GM19468 (cell line): ENCODE data around the gene AMDHD1.

ENCODE experiments used
- ATAC-seq: cut with Tn5 transposase; IDR thresholded peaks from one replicate; pipeline ENCODE4 v1.9.1; 2021; ENCODE audit warnings: mild to moderate bottlenecking, moderate library complexity, moderate number of reproducible peaks; ENCODE audit not compliant: unreplicated experiment; ENCODE audit errors: extremely low read depth

AMDHD1 gene

DNA sequence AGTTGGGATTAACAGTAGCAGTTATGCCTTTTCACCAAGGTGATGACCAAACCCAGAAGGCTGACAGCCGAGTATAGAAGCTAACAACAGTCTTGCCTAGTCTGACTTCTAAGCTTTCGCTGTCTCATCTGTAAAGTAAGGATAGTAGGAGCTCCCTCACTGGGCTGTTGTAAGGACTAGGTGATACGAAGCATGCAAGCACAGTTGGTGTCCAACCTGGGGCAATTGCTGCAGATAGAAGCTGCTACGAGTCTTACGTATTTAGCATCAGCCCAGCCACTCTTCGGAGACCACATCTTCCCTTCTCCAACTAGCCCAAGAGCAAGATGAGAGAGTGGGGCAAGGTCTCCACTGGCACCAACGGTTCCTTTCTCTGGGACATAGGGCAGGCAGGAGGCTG lies 47.0 kb downstream of the AMDHD1 start:
- no peak for ATAC-seq

- no peak for ATAC-seq
Measured at GRCh38 chr12:95993907-95994306, 50.8 kb downstream of the AMDHD1 start.

DNA sequence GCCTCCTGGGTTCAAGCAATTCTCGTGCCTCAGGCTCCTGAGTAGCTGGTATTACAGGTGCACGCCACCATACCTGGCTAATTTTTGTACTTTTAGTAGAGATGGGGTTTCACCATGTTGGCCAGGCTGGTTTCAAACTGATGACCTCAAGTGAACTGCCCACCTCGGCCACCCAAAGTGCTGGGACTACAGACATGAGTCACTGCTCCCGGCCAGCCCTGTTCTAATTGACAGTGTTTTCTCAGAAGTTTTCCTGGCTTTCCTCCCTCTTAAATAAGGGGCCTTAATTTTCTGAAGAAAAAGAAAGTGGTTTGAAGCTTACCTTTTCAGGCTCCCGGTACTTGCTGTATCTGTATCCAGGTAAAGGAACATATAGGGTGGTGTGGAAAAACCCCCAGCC lies 51.3 kb downstream of the AMDHD1 start:
- ATAC-seq = no peak

DNA sequence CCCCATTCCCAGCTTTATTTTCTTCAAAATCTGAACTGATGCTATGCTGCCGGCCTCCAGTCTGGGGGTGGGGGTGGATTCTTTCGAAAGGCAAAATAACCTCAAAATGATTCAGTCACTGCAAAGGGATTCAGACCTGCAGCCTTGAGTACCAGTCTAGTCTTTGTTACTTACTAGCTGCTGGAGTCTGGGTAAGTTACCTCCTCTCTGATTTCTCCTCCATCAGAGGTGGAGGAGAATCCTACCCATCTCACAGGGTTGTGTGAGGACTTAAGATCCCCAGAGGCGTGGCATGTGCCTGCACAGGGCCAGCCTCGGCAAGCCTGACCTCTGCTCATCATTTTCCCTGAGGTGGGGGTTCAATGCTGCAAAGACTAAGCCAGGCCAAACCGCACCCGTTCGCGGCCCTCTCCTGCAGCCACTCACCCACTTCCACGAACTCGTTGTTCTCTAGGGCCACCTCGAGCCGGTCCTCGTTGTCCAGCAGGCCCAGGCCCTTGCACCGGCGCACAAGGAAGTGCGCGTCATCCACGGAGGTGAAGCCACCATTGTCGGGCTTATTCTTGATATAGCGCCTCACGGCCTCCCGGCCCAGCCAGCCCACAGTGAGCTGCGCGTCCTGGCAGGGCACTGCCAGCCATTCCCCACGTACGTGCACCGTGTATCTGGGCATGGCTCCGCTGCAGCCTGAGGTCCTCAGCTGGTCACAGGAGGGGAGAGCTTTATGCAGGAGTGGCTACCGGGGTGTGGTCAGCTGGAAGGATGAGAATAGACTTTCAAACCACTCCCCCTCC lies 52.3 kb downstream of the AMDHD1 start:
- no peak for ATAC-seq

GRCh38 chr12:95996034-95996658 lies 53.0 kb downstream of the AMDHD1 start, which contains the start of gene HAL:
HAL (minus strand) TSS chr12:95996344; CDS start chr12:95995910, 434 bp downstream.
- ATAC-seq = no peak

- ATAC-seq = no peak
Measured at GRCh38 chr12:95997276-95997675, 54.1 kb downstream of the AMDHD1 start.

DNA sequence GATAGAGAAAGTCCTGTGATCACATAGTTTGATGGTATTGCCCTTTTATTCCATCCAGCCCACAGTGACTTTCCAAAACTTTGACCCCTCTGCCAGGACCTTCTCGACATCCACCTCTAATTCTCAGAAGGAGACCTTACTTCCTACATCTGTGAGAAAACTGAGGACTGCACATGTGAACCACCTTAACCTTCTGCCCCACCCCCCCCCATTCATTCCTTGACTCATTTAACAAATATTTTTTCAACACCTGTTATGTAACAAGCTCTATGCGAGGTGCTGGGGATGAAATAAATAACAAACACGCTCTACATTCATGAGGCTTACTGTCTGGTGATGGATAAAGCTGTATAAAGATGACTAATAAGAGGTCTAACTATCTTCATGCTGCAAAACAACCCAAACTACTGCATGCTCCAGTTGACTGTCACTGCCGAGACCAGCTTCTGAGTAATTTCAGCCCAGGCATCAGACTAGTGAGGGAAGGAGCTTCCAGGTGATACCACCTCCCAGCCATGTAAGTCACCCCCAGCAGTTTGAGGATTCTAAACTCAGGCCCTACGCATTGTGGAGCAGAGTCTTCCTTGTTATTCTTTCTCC lies 54.9 kb downstream of the AMDHD1 start:
- no peak for ATAC-seq

- ATAC-seq = peak; percentile 90
Measured at GRCh38 chr12:95998611-95999286, 55.6 kb downstream of the AMDHD1 start.

- no peak for ATAC-seq
Measured at GRCh38 chr12:95999484-95999883, 56.4 kb downstream of the AMDHD1 start.

GRCh38 chr12:96000858-96001257 lies 57.7 kb downstream of the AMDHD1 start:
- no peak for ATAC-seq

DNA sequence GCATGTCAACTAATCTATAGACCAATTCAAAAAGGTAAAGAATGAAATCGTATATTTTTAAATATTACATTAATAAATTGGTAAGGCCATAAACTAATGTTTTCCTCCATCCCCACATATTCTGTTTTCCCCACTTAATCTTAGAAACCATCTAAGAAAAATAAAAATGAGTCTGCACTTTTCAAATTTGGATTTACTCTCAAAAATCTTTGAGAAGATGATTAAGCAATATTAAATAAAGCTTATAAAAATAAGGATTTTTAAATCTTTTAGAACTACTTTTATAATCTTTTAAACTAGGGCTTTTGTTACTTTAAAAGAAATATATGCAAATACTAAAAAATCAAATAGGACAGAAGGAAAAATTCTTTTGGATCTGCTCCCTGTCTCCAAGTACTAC lies 63.6 kb downstream of the AMDHD1 start:
- no peak for ATAC-seq

DNA sequence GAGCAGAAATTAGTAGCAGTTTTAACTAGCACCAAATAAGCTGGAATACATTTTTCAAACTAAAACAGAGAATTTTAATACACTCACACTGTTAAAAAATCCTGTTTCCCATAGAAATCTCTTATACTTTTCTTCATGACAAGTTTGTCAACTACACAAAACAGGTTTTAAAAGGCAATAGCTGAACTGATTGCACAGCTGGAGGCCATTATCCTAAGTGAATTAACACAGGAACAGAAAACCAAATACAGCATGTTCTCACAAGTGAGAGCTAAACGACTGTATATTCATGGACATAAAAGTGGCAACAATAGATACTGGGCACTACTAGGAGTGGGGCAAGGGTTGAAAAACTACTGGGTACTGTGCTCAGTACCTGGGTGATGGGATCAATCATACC lies 64.6 kb downstream of the AMDHD1 start:
- ATAC-seq = no peak

GRCh38 chr12:96014943-96015599 lies 71.9 kb downstream of the AMDHD1 start:
- no peak for ATAC-seq

- no peak for ATAC-seq
Measured at GRCh38 chr12:96015672-96016071, 72.5 kb downstream of the AMDHD1 start.
